ENCODE measurements around the gene EFCAB6. TPM values are rescaled to one million over a fixed set of nuclear protein-coding genes. Genes with fewer than 3 reads are reported as not detected.

Gene EFCAB6
- total and polyA plus RNA-seq, 2 donors (not counting 1 experiment from before 2014, with no cell fraction given), result 0.07 to 0.10 TPM

DNA sequence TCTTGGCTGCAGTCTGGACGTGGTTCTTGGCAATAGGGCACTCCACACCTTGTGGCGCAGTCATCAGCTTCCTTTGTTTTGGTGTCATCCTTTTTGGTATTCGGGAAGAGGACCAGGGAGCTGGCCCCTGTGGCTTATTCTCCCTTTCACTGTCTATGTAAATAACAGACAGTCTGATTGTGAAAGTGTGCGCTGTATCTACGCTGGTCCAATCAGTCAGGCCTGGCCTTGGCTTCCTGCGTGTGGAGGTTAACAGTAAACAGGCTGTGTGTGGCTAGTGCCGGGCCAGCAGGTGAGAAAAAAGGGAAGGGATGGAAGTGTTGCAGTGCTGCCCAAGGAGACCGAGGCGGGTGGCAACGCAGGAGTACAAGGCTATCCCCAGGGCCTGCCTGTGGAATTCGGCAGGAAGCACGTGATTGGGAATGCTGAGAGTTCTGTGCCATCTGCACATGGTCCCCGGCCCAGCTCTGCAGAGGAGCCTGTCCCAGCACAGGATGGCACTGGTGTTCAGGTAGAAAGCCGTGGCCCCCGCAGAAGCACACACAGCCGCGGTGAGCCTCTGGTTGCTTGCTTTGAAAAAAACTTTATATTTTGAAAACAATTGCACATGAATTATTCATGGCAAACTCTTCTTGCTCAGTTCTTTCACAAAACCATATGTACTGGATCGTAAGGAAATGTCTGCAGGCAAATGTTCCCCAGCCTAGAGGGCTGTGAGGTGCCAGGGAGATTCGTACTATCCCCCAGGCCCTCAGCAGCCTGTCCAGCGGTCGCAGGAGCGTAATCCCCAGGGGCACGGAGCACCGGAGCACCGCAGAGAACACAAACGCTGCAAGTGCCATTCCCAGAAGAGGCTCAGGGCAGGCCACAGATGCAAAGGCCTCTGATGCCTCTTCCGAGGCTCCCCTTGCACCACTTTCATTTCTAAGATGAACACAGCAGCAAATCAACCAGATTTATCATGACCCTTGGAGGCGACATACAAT lies 174.5 kb downstream of the EFCAB6 start:
- no peak overlapping the region for H2AFZ ChIP-seq (ENCODE audit: insufficient read depth, low read depth, low read length, poor library complexity, severe bottlenecking)
- no peak overlapping the region for H3K27ac ChIP-seq (ENCODE audit: low read length in 2 of 2)
- H3K27me3 Mint-ChIP-seq, result peaks cover 19% of the 10 kb centered on the region
- TF ChIP-seq, protein P1, sequence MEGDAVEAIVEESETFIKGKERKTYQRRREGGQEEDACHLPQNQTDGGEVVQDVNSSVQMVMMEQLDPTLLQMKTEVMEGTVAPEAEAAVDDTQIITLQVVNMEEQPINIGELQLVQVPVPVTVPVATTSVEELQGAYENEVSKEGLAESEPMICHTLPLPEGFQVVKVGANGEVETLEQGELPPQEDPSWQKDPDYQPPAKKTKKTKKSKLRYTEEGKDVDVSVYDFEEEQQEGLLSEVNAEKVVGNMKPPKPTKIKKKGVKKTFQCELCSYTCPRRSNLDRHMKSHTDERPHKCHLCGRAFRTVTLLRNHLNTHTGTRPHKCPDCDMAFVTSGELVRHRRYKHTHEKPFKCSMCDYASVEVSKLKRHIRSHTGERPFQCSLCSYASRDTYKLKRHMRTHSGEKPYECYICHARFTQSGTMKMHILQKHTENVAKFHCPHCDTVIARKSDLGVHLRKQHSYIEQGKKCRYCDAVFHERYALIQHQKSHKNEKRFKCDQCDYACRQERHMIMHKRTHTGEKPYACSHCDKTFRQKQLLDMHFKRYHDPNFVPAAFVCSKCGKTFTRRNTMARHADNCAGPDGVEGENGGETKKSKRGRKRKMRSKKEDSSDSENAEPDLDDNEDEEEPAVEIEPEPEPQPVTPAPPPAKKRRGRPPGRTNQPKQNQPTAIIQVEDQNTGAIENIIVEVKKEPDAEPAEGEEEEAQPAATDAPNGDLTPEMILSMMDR (IDR thresholded peaks at IDR 0.05), result no peak
- TF ChIP-seq EZH2 (IDR thresholded peaks at IDR 0.05; ENCODE audit: borderline replicate concordance, insufficient read depth, low read depth, low read length, poor library complexity, severe bottlenecking), result no peak
- no peak for ATAC-seq (ENCODE audit: low read depth)
- H3K4me3 Mint-ChIP-seq, result no peak overlapping the region
- intact Hi-C loops (cut with micrococcal nuclease), result no loop called here
- POLR2A ChIA-PET, result no interaction called here
- DNase-seq, result no peak
- 91% methylated on average over 20 of the region's 28 CpGs for WGBS (ENCODE audit: insufficient coverage)
- H3K79me2 ChIP-seq (ENCODE audit: control insufficient read depth, insufficient read depth, low read length), result no peaks in the 10 kb centered on the region
- peaks cover 0 to 3% (median 0%) of the 10 kb centered on the region in 4 experiments for H3K27me3 ChIP-seq (replicated peaks in 1 of 4; ENCODE audit: control extremely low read depth in 1 of 4, control insufficient read depth in 3 of 4, insufficient read depth in 4 of 4, low read length in 3 of 4)
- no peak overlapping the region for H3K9ac ChIP-seq (ENCODE audit: low read length)
- no peak overlapping the region for H3K4me3 ChIP-seq (ENCODE audit: control extremely low read depth in 1 of 5, extremely low read depth in 1 of 5, insufficient read depth in 1 of 5, low read depth in 2 of 5, low read length in 4 of 5)
- H3K4me1 Mint-ChIP-seq, result no peaks in the 10 kb centered on the region
- H3K4me2 ChIP-seq (replicated peaks; ENCODE audit: low read depth, low read length, poor library complexity, severe bottlenecking), result no peak overlapping the region
- H3K36me3 ChIP-seq (replicated peaks in 1 of 2; ENCODE audit: control extremely low read depth in 1 of 2, control insufficient read depth in 1 of 2, extremely low read depth in 1 of 2, insufficient read depth in 2 of 2, low read length in 1 of 2), result no peaks in the 10 kb centered on the region
- H3K4me1 ChIP-seq (ENCODE audit: control insufficient read depth in 2 of 2, insufficient read depth in 2 of 2, low read length in 2 of 2), result no peaks in the 10 kb centered on the region
- no peak overlapping the region for H3K27ac Mint-ChIP-seq
- H4K20me1 ChIP-seq (ENCODE audit: control insufficient read depth, insufficient read depth, low read length, poor library complexity, severe bottlenecking), result no peaks in the 10 kb centered on the region
- peaks cover 1 to 16% (median 11%) of the 10 kb centered on the region in 3 donors for H3K9me3 ChIP-seq (ENCODE audit: control extremely low read depth in 1 of 3, control insufficient read depth in 2 of 3, insufficient read depth in 1 of 3, low read length in 2 of 3)
- CTCF ChIA-PET, result no interaction called here
- peaks cover 7% of the 10 kb centered on the region for H3K9me3 Mint-ChIP-seq (ENCODE audit: insufficient read depth)

DNA sequence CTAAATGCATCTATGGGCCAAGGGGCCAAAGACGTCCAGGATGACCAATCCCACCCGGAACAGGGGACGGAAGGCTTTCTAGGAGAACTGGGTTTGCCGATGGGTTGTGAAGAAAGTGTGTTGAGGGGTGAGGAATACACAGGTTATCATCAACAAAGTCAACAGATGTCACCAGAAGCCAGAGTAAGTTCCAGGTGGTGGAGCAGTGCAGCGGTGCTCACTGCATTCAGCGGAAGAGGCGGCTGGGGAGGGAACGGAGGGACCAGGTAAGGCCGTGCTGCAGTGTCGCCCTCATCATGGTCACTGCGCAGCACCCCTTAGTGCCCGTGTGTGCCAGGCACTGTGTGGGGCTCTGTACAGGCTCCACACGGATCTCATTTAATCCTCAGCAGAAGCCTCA lies 176.0 kb downstream of the EFCAB6 start:
- POLR2A ChIA-PET, result no interaction called here
- peaks cover 1 to 16% (median 11%) of the 10 kb centered on the region in 3 donors for H3K9me3 ChIP-seq (ENCODE audit: control extremely low read depth in 1 of 3, control insufficient read depth in 2 of 3, insufficient read depth in 1 of 3, low read length in 2 of 3)
- Mint-ChIP-seq H3K4me1 (no peaks in the 10 kb centered on the region), H3K27ac (no peak overlapping the region), H3K4me3 (no peak overlapping the region), H3K9me3 (ENCODE audit: insufficient read depth) (peaks cover 7% of the 10 kb centered on the region), H3K27me3 (peaks cover 16% of the 10 kb centered on the region)
- no peak overlapping the region for H3K4me2 ChIP-seq (replicated peaks; ENCODE audit: low read depth, low read length, poor library complexity, severe bottlenecking)
- intact Hi-C loops (cut with micrococcal nuclease), result no loop called here
- ATAC-seq (ENCODE audit: low read depth), result no peak
- H3K4me3 ChIP-seq (ENCODE audit: control extremely low read depth in 1 of 5, extremely low read depth in 1 of 5, insufficient read depth in 1 of 5, low read depth in 2 of 5, low read length in 4 of 5), result no peak overlapping the region
- no peaks in the 10 kb centered on the region for H4K20me1 ChIP-seq (ENCODE audit: control insufficient read depth, insufficient read depth, low read length, poor library complexity, severe bottlenecking)
- H3K4me1 ChIP-seq (ENCODE audit: control insufficient read depth in 2 of 2, insufficient read depth in 2 of 2, low read length in 2 of 2), result no peaks in the 10 kb centered on the region
- no peak for DNase-seq
- WGBS (ENCODE audit: insufficient coverage), result 90% methylated on average over 8 of the region's 13 CpGs
- no peak overlapping the region for H3K27ac ChIP-seq (ENCODE audit: low read length in 2 of 2)
- no peaks in the 10 kb centered on the region for H3K79me2 ChIP-seq (ENCODE audit: control insufficient read depth, insufficient read depth, low read length)
- H3K27me3 ChIP-seq (replicated peaks in 1 of 4; ENCODE audit: control extremely low read depth in 1 of 4, control insufficient read depth in 3 of 4, insufficient read depth in 4 of 4, low read length in 3 of 4), result peaks cover 0 to 3% (median 0%) of the 10 kb centered on the region in 4 experiments
- H3K36me3 ChIP-seq (replicated peaks in 1 of 2; ENCODE audit: control extremely low read depth in 1 of 2, control insufficient read depth in 1 of 2, extremely low read depth in 1 of 2, insufficient read depth in 2 of 2, low read length in 1 of 2), result no peaks in the 10 kb centered on the region
- no peak overlapping the region for H2AFZ ChIP-seq (ENCODE audit: insufficient read depth, low read depth, low read length, poor library complexity, severe bottlenecking)
- no peak for TF ChIP-seq EZH2 (IDR thresholded peaks at IDR 0.05; ENCODE audit: borderline replicate concordance, insufficient read depth, low read depth, low read length, poor library complexity, severe bottlenecking)
- TF ChIP-seq, protein P1 (IDR thresholded peaks at IDR 0.05), result no peak
- CTCF ChIA-PET, result no interaction called here
- no peak overlapping the region for H3K9ac ChIP-seq (ENCODE audit: low read length)
